ENCODE measurements around the gene ADRA2A.

DNA sequence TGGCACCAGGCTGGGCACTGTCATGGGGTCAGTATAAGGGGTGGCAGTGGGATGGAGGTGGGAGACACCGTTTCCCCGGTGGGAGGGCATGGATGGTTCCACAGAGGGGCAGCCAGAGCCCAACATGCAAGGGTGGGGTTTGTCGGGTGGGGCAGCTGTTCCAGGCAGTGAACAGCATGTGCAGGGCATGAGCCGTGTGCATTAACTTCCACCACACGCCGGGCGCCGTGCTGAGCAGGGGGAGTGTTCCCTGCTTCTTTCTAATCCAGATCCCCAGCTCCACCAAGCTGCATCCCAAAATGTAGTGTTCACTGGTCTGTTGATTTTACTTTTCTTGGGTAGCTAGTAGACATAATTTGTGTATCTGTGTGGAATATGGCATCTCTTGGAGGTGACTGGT, 29.3 kb downstream of the ADRA2A start:
- TF ChIP-seq CTCF (IDR thresholded peaks at IDR 0.05) (no peak), POLR2A (IDR thresholded peaks at IDR 0.05) (no peak)
